NT2/D1 (cell line): ENCODE results near the gene ADAP2.
"Not testable (repeated sequence)": the region's sequence is repeated elsewhere in the genome, so short reads cannot be mapped to it uniquely, and the experiment has no call there.

ENCODE experiments used
- SUZ12 ChIP-seq: IDR thresholded peaks from 2 replicates; pipeline ENCODE4 v1.6.1; 2011; ENCODE audit not compliant: insufficient read length, insufficient read depth; ENCODE audit errors: extremely low read depth
- YY1 ChIP-seq: IDR thresholded peaks from 2 replicates; pipeline ENCODE4 v1.6.1; 2011; ENCODE audit not compliant: insufficient read length, insufficient read depth

GRCh38 chr17:30910151-30910550, 11.6 kb upstream of the ADAP2 start:
- not testable (repeated sequence) for TF ChIP-seq YY1, SUZ12
